Duodenal mucosa (tissue), 2 donors: ENCODE data around the gene USP53.
"Not testable (repeated sequence)": the region's sequence is repeated elsewhere in the genome, so short reads cannot be mapped to it uniquely, and the experiment has no call there.

Experiments used
- H3K27ac ChIP-seq: one replicate; pipeline ENCODE4 v1.7.0; 2013; ENCODE audit warnings: low read depth, low read length
- H3K27me3 ChIP-seq, 2 donors: one replicate each; pipeline ENCODE4 v1.7.0; 2013; ENCODE audit warnings: low read length in 2 of 2, control low read depth in 1 of 2; ENCODE audit not compliant: insufficient read depth in 2 of 2, control insufficient read depth in 1 of 2
- H3K36me3 ChIP-seq, 2 donors: one replicate each; pipeline ENCODE4 v1.7.0; 2013; ENCODE audit warnings: low read length in 2 of 2, control low read depth in 1 of 2; ENCODE audit not compliant: insufficient read depth in 2 of 2, control insufficient read depth in 1 of 2
- H3K4me1 ChIP-seq, 2 donors: one replicate each; pipeline ENCODE4 v1.7.0; 2013; ENCODE audit warnings: low read length in 2 of 2, control low read depth in 1 of 2; ENCODE audit not compliant: insufficient read depth in 2 of 2, control insufficient read depth in 1 of 2
- H3K4me3 ChIP-seq, 2 donors: one replicate each; pipeline ENCODE4 v1.7.0; 2013; ENCODE audit warnings: low read length in 2 of 2, low read depth in 1 of 2
- H3K9ac ChIP-seq, 2 donors: one replicate each; pipeline ENCODE4 v1.7.0; 2013; ENCODE audit warnings: low read length in 2 of 2, low read depth in 1 of 2
- H3K9me3 ChIP-seq, 2 donors: one replicate each; pipeline ENCODE4 v1.7.0; 2013; ENCODE audit warnings: low read length in 2 of 2, control low read depth in 1 of 2; ENCODE audit not compliant: control insufficient read depth in 1 of 2

USP53 gene

DNA sequence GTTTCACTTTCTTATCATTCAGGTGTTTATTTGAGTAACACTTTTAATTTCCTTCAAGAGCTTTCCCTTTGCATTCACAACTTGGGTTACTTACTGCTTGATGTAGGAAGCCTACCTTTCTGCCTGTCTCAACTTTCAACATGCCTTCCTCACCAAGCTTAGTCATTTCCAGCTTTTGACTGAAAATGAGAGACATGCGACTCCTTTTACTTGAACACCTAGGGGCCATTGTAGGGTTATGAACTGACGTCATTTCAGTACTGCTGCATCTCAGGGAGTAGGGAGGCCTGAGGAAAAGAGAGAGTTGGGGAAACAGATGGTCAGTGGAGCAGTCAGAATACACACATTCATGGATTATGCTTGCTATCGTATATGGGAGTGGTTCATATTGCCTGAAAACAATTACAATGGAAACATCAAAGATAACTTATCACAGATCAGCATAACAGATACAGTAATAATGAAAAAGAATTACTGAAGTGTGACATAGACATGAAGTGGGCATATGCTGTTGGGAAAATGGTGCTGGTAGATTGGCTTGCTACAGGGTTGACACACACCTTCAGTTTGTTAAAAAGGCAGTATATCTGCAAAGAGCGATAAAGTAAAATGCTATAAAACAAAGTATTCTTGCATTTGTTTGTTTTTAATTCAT lies 25.7 kb downstream of the USP53 start:
- Histone ChIP-seq H3K9ac (no peak overlapping the region), H3K9me3 (no peaks in the 10 kb centered on the region), H3K4me3 (no peak overlapping the region), H3K27ac (no peak overlapping the region), H3K4me1 (peaks cover 5 to 7% of the 10 kb centered on the region in 2 donors), H3K36me3 (peaks cover 0 to 13% of the 10 kb centered on the region in 2 donors), H3K27me3 (no peaks in the 10 kb centered on the region)

DNA sequence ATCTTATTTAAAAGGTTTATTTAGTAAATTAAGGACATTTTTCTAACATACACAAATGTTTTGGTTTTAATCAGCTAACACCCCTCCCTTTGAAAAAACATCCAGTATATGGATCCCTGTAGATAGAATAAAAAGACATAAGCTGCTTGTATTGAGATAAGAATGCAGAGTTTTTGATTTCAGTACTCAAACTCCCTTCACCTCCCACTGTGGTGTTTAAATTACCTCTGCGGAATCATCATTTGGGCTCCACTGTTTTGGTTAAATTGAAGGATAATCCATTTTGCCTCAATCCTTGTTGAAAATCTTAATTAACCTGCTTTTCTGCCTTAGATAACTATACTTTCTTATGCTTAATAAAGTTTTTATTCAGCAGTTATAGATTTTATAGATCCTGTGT lies 27.6 kb downstream of the USP53 start:
- H3K36me3 ChIP-seq: peaks cover 0 to 13% of the 10 kb centered on the region in 2 donors
- no peak overlapping the region for H3K27ac ChIP-seq

DNA sequence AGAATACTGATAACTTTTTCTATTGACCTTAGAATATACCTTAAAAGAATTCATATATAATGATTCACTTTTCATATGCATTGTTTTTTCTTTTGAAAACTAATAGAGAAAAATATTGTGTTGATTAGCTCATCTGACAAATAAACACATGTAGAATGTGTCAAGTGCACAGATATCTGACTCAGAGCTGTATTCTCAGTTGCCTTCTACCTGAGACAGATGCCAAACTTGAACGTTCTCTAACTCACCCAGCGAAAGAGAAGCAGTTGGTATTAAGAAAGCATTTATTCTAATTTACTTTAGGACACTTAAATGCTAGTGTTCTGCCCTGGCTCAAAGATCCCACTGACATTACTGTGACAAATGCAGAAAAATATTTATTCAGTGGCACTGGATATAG lies 28.1 kb downstream of the USP53 start:
- Histone ChIP-seq H3K4me3 (no peak overlapping the region), H3K27me3 (no peaks in the 10 kb centered on the region), H3K9ac (no peak overlapping the region), H3K36me3 (peaks cover 0 to 10% of the 10 kb centered on the region in 2 donors), H3K4me1 (peaks cover 4 to 9% of the 10 kb centered on the region in 2 donors), H3K27ac (no peak overlapping the region), H3K9me3 (no peaks in the 10 kb centered on the region)

More for the DNA sequence above, 27.6 kb downstream of the USP53 start:
- Histone ChIP-seq H3K9ac (no peak overlapping the region), H3K27me3 (no peaks in the 10 kb centered on the region), H3K4me1 (peaks cover 4 to 8% of the 10 kb centered on the region in 2 donors), H3K9me3 (no peaks in the 10 kb centered on the region), H3K4me3 (no peak overlapping the region)

DNA sequence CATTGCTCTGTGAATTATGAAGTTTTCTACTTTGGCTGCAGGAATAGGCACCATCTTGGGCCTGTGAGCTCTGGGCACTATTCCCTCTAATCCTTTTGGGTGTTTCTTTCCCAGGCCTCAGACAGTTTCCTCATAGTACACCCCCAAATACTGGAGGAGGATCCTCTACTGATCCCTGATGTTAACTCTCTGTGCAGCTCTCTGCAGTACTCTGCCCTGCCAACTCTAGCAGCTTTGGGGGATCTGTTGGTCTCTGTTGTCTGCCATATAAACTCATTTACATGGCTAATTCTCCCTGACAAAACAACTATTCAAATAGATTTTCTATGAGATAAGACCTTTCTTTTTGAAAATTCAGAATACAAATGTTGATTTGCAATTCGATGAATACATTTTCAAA lies 29.9 kb downstream of the USP53 start:
- H3K36me3 ChIP-seq: peaks cover 6 to 14% of the 10 kb centered on the region in 2 donors
- no peak overlapping the region for H3K27ac ChIP-seq

DNA sequence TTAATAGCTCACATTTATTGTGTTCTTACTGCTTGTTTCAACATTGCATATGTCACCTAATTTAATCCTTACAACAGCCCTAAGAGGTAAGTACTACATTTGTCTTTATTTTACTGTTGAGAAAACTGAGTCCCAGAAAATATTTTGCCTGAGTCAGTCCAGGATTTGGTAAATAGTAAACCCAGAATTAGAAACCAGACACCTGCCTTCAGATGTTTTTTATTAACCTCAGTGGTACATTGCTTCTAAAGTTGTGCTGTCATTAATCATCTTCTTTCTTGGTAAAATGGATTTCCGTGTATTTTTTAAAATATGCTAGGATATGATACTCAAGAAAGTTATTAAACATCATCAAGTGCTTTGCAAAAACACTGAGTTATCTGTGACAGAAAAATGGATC lies 31.4 kb downstream of the USP53 start:
- Histone ChIP-seq H3K27ac (no peak overlapping the region), H3K9me3 (no peaks in the 10 kb centered on the region), H3K9ac (no peak overlapping the region)

More for the DNA sequence above, 29.9 kb downstream of the USP53 start:
- Histone ChIP-seq H3K9ac (no peak overlapping the region), H3K9me3 (no peaks in the 10 kb centered on the region), H3K4me1 (peaks cover 4 to 9% of the 10 kb centered on the region in 2 donors), H3K27me3 (no peaks in the 10 kb centered on the region), H3K4me3 (no peak overlapping the region)

DNA sequence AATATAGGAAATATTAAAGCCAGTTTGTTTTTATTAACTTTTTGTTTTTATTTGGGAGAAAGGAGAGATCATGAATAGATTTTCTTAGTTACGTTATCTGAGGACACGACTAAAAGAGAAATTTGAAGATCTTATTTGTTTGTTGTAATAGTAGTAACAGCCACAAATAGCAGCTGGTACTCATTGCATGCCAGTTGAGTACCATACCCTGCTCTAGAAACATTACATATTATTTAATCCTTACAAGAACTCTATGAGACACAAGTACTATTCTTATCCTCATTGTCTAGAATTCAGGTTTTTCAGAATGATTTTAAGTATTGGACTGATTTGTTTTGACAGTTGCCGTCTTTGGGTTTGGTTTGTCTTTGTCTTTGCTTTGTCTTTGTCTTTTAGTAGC lies 31.8 kb downstream of the USP53 start:
- no peak overlapping the region for H3K27ac ChIP-seq
- no peak overlapping the region for H3K9ac ChIP-seq
- peaks cover 6 to 20% of the 10 kb centered on the region in 2 donors for H3K36me3 ChIP-seq
- H3K4me3 ChIP-seq: no peak overlapping the region
- H3K27me3 ChIP-seq: no peaks in the 10 kb centered on the region
- peaks cover 4 to 9% of the 10 kb centered on the region in 2 donors for H3K4me1 ChIP-seq
- no peaks in the 10 kb centered on the region for H3K9me3 ChIP-seq

More for the DNA sequence above, 31.4 kb downstream of the USP53 start:
- no peaks in the 10 kb centered on the region for H3K27me3 ChIP-seq
- no peak overlapping the region for H3K4me3 ChIP-seq
- H3K36me3 ChIP-seq: peaks cover 6 to 17% of the 10 kb centered on the region in 2 donors
- peaks cover 4 to 9% of the 10 kb centered on the region in 2 donors for H3K4me1 ChIP-seq

DNA sequence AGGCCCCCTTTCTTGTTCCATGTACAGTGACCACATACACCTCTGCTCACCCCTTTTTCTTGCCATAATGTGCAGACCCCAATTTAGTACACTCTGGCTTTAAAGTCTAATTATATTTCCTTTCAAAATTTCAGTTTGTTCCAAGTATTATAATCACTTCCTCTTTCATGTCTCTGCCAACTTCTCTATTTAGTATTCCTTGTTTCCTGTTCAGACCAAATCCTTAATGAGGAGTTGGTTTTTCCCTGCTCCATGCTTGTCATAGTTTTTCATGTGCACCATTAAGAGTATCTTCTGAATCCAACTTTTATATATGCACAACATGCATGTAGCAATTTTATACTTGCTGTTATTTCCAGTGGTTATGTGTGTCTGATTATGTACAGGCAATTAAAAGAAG lies 32.3 kb downstream of the USP53 start:
- Histone ChIP-seq H3K4me1 (peaks cover 4 to 9% of the 10 kb centered on the region in 2 donors), H3K4me3 (no peak overlapping the region), H3K9ac (no peak overlapping the region), H3K9me3 (no peaks in the 10 kb centered on the region), H3K36me3 (peaks cover 6 to 16% of the 10 kb centered on the region in 2 donors), H3K27ac (no peak overlapping the region), H3K27me3 (no peaks in the 10 kb centered on the region)

DNA sequence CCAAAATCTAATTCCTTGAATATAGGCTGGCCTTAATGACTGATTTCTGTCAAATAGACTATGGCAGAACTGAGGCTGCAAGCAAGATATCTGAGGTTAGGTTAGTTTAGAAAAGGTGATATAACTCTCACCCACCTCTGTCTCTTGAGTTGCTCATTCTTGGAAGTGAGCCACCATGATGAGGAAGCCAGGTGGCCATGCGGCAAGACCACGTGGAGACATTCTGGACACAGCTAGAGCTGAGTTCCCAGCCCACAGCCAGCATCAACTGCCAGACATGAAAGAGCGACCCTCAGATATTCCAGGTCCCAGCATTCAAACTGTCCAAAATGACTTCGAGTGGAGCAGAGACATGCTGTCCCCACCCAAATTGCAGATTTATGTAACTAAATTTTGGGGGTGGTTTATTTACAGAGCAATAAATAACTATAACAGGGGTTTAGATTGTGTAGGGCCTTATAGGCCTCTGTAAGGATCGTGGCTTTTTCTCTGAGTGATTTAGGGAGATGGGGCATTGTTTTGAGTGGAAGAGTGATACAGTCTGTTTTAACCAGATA lies 33.7 kb downstream of the USP53 start:
- Histone ChIP-seq H3K27ac (no peak overlapping the region), H3K9ac (no peak overlapping the region), H3K36me3 (peaks cover 6 to 14% of the 10 kb centered on the region in 2 donors), H3K4me1 (peaks cover 4 to 9% of the 10 kb centered on the region in 2 donors), H3K4me3 (no peak overlapping the region), H3K9me3 (no peaks in the 10 kb centered on the region), H3K27me3 (no peaks in the 10 kb centered on the region)

DNA sequence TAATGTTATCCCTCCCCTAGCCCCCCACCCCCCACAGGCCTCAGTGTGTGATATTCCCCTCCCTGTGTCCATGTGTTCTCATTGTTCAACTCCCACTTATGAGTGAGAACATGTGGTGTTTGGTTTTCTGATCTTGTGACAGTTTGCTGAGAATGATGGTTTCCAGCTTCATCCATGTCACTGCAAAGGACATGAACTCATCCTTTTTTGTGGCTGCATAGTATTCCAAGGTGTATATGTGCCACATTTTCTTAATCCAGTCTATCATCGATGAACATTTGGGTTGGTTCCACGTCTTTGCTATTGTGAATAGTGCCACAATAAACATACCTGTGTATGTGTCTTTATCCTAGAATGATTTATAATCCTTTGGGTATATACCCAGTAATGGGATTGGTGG lies 38.5 kb downstream of the USP53 start:
- H3K9me3 ChIP-seq, H3K27ac ChIP-seq, H3K9ac ChIP-seq, H3K4me3 ChIP-seq, H3K27me3 ChIP-seq, H3K4me1 ChIP-seq: not testable (repeated sequence)
- peaks cover 6 to 23% of the 10 kb centered on the region in 2 donors for H3K36me3 ChIP-seq

DNA sequence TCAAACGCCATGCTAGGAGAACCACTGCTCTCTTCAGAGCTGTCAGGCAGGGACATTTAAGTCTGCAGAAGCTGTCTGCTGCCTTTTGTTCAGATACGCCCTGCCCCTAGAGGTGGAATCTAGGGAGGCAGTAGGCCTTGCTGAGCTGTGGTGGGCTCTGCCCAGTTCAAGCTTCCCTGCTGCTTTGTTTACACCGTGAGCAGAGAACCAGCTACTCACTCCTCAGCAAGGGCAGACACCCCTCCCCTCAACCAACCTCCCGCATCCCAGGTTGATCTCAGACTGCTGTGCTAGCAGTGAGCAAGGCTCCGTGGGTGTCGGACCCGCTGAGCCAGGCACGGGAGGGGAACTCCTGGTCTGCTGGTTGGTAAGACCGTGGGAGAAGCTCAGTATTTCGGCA lies 42.7 kb downstream of the USP53 start:
- H3K36me3 ChIP-seq: peaks cover 2 to 35% of the 10 kb centered on the region in 2 donors
- H3K4me3 ChIP-seq, H3K9me3 ChIP-seq, H3K27ac ChIP-seq, H3K4me1 ChIP-seq, H3K9ac ChIP-seq, H3K27me3 ChIP-seq: not testable (repeated sequence)
